HG03521 (cell line): ENCODE measurements around the gene STX8.

Experiments
- ATAC-seq: cut with Tn5 transposase; IDR thresholded peaks from one replicate; pipeline ENCODE4 v1.9.1; 2021; ENCODE audit warnings: mild to moderate bottlenecking, moderate library complexity; ENCODE audit not compliant: unreplicated experiment

Gene STX8

DNA sequence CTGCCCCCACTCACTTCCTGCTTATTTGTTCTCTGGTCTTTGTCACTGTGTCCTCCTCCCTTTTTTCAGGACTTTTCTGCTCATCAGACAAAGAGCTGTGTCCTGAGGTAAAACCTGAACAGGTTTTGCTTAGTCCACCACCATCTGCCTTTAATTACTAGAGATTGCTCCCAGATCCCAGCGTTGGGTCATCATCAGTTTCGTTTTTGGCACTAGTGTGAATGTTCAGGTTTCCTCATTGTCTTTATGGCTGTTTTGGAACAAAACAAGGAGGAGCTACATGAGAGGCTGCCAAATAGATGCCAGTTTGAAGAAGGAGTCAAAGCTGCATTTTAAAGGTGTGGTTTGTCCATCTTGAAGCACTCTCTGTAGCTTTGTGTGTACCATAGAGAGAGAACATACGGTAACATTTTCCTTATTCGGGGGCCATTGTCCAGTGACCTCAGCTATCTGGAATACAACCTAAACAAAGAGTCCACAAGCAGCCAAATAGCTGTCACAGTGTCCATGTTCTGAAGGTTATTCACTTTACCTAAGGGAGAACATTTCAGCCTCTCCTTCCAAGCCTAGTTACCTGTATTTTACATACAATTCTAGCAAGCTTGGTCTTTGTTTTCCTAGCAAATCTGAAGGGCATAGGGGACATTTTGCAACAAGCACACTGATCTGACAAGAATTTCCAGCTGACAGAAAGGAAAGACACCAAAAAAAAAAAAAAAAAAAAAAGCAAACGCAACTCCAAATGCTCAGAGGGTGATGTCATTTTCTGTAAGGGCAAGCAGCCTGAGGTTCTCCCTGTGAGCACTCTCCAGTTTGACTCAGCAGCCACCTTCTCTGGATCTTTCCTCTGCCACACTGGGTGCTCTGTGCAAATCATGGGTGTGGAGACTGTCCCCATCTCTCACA, 358.2 kb downstream of the STX8 start:
- no peak for ATAC-seq

DNA sequence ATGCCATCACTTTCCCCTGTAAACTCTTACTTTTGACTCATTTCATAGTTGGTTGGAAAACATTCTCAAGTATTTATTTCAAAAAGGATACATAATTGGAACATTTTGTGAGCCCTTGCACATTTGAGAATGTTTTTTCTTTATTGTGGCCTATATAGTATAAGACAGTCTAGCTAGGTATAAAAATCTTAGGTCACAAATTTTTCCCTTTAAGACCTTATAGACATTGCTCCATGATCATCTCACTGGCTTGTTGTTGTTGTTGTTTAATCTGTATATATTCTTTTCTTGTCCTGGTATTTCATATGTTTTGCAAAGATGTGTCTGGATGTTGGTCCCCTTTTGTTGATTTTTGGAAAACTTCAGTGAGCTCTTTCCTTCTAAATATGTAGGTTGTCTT, 360.2 kb downstream of the STX8 start:
- ATAC-seq: no peak

DNA sequence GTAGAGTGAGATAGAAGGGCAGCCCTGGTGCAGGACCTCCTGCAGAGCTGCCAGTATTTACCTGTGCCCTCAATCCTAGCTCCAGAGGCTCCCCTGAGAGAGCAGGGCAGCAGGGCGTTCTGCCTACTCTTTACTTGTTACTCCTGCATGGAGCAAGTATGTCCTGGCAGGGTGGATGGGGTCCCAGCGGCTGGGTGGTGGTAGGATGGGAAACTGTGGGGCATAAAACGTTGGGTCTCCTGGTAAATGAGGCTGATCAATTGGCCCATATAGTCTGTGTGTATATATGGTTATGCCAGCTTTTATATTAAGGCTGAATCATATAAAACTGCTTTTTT, 362.3 kb downstream of the STX8 start:
- no peak for ATAC-seq

DNA sequence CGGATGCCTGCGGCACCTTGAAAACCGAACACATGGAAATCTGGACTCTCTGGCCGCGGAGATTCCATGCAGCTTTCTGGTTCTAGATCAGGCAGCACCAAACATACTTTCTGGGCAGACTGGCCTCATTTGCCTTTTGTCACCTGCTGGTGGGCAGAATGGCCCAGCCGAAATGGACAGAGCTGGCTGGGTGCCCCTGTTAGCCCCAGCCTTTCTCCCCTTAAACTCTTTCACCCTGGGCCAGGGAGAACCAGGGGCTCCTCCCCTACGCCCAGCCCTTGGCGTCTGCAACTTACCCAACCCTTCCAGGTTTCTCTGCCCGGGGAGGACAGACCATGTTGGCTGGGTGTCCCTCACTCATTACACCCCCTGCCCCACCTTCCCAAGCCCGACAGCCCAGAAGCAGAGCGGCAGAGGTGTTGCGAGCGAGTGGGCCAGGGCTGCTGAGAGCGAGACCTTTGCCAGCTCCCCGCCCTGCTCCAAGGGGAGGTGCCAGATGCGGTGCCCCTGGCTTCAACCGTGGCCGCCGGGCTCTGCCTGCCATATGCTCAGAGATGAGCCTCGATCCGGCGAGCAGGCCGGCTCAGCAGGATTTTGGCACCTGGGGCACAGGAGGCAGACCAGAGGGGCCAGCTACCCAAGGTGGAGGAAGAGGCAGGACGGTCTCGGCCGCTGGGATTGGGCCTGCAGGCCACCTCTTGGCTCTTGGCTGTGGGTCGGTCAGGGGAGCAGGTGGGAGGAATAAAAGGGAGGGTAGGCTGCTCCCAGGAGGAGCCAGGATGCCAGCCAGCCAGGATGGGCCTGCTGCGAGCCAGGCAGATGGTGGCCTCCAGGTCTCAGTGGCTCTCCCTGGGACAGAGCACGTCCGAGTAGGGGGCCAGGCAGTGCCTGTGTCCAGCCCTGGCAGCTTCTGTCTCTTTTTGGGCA, 363.0 kb downstream of the STX8 start:
- ATAC-seq: no peak

DNA sequence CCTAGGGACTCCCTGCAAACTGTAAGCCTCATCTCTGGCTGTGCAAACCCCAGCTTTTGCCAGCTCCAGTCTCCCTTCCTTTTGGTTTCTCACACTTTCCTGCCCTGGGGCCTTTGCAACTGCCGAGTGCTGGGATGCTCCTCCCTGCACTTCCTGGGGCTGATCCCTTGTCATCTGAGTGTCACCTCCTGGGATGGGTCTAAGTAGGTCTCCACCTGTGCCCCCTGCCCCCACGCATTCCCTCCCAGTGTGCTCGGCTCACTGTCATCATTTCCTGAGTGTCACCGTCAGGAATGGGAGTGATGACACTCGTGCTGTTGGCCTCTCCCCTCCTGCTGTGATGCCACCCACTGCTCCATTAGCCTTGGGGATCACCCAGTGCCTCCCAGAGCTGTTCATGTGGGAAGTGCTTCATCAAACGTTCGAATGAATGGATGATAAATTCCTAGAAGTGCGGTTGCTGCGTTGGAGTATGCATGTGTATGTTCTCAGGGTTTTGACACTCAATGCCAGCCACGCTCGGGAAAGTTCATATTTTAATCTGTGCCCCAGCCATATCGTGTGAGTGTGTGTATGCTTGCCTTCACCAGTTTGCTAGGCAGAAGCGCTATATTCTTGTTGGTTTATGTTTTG, 364.4 kb downstream of the STX8 start:
- ATAC-seq: no peak

DNA sequence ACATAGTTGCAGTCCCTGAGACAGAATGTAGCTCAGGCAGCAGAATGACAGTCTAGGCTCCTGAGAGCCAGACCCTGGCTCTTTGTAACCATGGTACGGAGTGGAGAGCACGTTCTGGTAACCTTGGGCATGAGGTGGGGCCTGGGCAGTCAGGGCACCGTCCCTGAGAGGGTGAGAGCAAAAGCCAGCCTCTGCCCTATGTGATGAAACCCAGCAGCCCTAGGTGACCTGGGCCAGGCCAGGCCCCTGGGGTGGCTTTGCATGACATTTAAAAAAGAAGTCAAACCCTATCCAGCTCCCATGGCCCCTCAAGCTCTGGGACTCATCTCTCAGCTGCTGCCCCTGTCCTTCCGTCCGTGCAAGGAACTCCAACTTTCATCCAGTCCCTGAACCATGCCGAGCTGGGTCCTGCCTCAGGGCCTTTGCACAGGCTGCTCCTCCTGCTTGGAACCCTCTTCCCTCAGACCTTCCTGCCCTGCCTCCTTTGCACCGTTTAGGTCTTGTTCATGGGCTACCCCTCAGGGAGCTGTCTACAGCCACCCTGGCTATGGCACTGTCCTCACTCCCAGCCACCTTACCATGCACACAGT, 365.7 kb downstream of the STX8 start:
- no peak for ATAC-seq

DNA sequence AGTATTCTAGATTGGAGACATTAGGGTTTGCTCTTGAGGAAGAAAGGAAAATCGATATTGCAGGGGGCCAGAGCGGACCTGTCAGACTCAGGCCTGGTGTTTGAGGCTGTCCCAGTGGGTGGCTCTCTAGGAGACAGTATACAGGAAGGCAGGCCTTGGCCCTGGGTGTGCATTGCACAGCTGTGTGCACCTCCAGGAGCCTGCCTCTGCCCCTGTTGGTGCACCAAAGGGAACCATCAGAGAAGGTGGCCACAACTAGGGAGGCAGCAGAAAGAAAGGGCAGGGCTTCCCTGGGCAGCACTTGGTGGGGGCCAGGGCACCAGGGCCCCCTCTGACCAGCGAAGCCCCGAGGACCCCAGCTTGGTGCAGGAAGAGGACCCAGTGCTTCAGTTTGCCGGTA, 366.3 kb downstream of the STX8 start:
- ATAC-seq: no peak

DNA sequence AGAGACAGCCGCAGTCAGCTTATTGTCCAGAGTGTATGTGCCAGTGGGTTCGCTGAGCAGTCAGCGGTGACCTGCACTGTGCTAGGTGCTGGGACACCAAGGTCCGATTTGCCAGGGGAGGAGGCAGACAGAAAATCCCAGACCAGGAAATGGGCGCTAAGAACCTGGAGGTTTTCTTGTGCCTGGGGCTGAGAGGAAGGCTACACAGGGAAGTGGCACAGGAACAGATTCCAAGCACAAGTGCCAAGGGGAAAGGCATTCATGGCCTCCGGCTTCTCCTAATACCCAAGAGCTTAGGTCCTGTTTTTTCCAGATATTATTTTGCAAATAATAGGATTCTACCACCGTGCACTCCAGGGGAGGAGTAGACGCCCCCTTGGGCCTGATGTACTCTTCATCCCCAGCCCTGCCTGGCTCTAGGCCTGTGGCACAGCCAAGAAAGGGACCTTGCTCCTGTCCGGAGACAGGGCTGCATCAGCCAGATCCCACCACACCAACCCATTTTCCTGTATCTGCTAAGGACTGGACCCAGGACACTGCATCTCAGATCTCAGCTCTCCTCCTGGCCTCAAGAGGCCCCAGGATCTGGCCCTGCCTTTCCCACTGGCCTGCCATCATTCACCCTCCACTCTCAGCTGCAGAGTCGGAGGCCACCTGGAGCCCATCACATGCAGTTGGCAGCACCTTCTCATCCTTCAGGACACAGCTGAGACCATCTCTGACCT, 367.1 kb downstream of the STX8 start:
- no peak for ATAC-seq

DNA sequence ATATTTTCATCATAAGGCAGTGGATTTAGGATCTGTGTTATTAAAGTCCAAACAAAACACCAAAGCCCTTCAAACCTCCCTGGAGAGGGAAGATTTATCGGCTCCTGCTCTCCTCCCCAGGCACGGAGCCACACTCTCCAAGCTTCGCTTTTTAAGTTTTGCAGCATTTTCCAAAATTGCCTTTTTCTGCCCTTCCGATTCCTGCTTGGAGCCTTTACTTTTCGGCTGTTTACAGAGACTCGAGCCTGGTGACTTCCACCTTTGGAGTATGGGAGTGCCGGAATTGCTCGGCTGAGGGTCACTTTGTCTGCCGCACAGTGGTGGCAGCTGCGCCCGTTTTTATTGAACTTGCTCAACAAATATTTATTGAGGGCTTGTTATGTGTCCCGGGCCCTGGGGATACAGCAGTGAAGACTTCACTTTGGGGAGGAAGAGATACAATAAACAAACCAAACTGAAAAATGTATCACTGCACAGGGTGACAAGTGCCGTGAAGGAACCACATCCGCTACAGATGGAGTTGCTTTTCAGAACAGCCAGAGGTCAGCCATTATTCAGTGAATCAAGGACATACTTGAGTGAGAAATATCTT, 368.8 kb downstream of the STX8 start:
- ATAC-seq: no peak

DNA sequence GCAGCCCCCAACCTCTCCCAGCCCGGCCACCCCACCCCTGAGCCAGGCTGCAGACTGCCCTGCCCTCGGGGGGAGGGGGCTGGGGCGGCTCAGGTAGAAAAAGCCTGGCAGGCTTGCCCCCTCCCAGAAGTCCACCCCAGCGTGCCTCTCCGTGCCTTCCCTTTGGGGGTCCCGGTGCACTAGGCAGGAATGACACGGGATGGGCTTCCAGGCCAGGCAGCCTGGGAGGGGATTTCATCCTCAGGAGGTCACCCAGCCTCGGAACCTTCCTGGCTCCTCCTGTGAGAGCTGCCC, 369.3 kb downstream of the STX8 start:
- no peak for ATAC-seq

DNA sequence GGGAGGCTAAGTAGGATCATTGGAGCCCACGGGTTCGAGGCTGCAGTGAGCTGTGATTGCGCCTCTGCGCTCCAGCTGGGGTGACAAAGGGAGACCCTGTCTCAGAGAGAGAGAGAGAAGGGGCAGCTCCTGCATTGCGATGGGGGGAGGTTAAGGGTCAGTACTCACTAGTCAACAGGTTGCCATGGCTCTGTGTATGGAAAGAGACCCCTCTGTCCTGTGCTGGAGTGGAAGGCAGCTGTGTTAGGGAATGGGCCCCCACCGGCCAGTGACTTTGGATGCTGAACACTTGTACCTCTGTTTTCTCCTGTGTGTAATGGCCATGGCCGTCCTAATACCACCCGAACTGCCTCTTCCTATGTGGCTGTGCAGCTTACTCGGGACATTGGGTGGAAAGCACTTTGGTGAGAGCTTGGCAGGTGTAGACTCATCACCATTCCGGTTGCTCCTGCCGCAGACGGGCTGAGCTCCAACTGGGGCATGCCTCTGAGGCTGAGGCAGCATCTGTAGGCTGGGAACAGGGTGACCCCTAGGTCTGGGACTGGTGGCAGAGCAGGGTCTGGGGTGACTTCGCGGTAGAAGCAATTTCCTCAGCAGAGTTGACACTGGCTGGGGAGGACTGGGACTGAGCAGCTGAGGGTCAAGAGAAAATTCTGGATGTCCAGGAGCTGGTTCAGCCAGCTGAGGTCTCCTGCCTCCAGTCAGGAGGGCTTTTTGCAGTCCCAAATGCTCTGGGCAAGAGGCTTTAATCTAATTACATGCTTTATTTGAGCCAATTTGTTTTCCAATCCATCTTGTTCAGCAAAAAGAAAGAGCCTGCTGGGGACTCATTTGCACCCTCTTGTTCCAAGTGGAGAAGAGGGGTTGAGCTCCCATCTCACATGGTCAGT, 369.9 kb downstream of the STX8 start:
- ATAC-seq: no peak

DNA sequence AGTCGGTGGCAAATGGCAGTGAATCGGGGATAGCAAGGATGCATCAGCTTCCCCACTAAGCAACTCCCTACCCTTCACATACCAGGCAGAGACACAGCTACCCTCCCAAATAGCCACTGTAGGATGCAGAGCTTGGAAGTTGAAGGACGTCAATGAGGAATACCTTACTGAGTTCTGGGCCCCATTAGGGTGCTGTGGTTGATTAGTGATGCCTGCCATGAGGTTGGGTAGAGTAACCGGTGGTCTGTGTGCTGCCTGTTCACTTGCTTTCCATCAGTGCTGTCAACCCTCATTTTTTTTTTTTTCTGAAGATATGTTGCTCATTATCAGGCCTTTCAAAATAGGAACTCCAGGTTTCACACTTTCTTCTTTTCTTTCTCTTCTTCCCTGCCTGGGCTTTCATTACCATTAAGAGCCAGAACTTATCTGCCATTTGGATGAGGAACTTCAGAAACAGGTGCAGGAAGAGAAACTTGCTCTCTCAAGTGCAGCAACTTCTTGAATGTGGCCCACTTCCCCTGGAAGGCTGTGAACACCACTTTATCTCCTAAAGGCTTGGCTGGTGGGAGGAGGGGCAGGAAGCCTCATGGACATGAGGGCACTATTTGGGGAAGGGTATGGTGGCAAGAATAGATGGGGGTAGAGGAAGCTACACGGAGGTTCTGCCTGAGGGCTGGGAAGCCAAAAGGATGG, 370.8 kb downstream of the STX8 start:
- no peak for ATAC-seq

DNA sequence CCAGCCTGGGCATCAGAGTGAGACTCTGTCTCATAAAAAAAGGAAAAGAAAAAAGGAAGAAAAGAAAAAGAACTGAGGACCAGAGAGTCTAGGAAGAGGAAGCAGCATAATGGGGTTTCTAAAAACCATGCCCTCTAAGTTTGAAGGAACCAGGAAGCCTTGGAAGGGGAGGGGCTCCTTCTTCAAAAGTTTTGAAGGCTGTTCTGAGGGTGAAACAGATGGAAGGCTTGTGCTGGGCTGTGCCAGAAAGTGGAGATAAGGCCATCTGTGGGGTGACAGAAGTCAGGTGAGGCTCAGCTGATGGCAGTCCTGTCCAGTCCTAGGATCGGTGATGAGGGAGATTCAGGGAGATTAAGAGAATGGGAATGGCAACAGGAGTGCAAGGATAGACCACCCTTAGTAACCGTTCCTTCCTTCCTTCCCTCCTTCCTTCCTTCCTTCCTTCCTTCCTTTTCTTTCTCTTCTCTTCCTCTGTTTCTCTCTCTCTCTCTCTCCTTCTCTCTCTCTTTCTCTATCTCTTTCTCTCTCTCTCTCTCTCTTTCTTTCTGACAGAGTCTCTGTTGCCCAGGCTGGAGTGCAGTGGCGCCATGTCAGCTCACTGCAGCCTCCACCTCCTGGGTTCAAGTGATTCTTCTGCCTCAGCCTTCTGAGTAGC, 371.7 kb downstream of the STX8 start:
- ATAC-seq: no peak

DNA sequence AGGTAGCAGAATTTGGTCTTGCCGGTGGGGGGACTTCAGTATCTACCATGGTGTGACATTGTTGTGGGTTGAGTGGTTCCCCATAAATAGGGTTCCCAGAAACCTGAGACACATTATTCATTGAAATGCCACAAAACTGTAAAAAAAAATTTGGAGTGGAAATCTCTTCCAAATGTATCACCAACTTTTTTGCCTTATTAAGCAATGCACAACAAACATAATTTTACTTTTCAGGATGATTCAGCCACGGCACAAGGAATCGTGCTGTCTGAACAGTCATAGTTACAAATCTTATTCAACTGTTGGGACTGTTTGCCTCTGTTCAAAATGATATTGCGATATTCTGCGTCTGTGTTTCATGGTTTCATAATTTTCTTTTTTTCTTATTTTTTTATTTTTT, 373.1 kb downstream of the STX8 start:
- no peak for ATAC-seq

DNA sequence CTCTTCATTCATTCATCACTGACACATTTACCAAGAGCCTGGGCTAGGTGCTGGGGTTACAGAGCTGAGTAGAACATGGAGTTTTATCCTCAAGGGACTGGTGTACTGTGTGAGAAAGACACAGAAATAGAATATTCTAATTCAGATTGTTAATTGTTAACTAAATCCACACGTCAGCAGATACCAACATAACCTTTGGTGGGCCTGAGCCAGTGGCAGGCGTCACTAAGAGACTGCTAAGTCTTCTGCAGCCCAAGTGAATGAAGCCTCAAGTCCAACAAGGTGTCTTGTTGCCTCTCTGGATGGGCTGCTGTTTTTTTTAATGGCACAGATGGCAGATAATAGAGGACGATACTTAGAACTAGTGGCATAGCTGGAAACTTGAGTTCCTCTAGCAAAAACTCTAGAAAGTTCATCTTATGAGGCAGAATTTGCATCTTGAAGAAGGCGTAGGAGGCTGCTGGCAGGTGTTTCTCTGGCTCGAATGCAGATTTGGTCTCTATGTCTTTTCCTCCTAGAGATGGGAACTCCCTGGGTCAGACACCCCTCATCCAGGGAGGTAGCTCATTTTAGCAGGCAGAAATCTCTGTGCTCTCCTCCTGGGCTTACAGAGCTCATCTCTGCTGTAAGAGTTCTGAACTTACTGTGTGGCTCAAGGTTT, 374.8 kb downstream of the STX8 start:
- ATAC-seq: no peak
